GM23338 (cell line): ENCODE results near the gene C2orf49. TPM values are rescaled to one million over a fixed set of nuclear protein-coding genes. Genes with fewer than 3 reads are reported as not detected.

Experiments used
- ATAC-seq: fragments of 200-7000 bp; cut with Tn5 transposase; 3 replicates; pipeline ENCODE4 v1.9.1; 2020
- DNase-seq: peaks from one replicate; pipeline ENCODE4 v3.0.0-alpha.2; 2015; ENCODE audit warnings: low spot score
- H2AFZ ChIP-seq: fragments of 200-600 bp; sonication (generic); 2 replicates; pipeline ENCODE4 v1.8.0; 2016; ENCODE audit warnings: antibody characterized with exemption, mild to moderate bottlenecking, moderate library complexity
- H3F3A ChIP-seq: fragments of 200-600 bp; sonication (generic); replicated peaks from 2 replicates; pipeline ENCODE4 v1.8.0; 2017; ENCODE audit warnings: antibody characterized with exemption, mixed run types, low read depth
- H3K27ac ChIP-seq: fragments of 200-600 bp; sonication (generic); 2 replicates; pipeline ENCODE4 v1.6.1; 2016; ENCODE audit warnings: low read depth
- H3K27me3 ChIP-seq: fragments of 200-600 bp; sonication (generic); 2 replicates; pipeline ENCODE4 v1.8.0; 2016; ENCODE audit warnings: mild to moderate bottlenecking, mixed run types, moderate library complexity; ENCODE audit not compliant: insufficient read depth
- H3K36me3 ChIP-seq: fragments of 200-600 bp; sonication (generic); 2 replicates; pipeline ENCODE4 v1.8.0; 2016; ENCODE audit warnings: mild to moderate bottlenecking; ENCODE audit not compliant: insufficient read depth
- H3K4me1 ChIP-seq: fragments of 200-600 bp; sonication (generic); 2 replicates; pipeline ENCODE4 v1.8.0; 2016; ENCODE audit warnings: mild to moderate bottlenecking, moderate library complexity; ENCODE audit not compliant: insufficient read depth
- H3K4me2 ChIP-seq: fragments of 200-600 bp; sonication (generic); 2 replicates; pipeline ENCODE4 v1.7.1; 2017; ENCODE audit warnings: mixed run types
- H3K4me3 ChIP-seq: fragments of 200-600 bp; sonication (generic); 2 replicates; pipeline ENCODE4 v1.6.1; 2016; ENCODE audit warnings: mixed run types
- H3K79me2 ChIP-seq: fragments of 200-600 bp; sonication (generic); replicated peaks from 2 replicates; pipeline ENCODE4 v1.8.0; 2017; ENCODE audit warnings: mild to moderate bottlenecking; ENCODE audit not compliant: insufficient read depth
- H3K9me2 ChIP-seq: fragments of 200-600 bp; sonication (generic); 2 replicates; pipeline ENCODE4 v1.8.0; 2017; ENCODE audit not compliant: insufficient read depth
- H4K20me1 ChIP-seq: fragments of 200-600 bp; sonication (generic); replicated peaks from 2 replicates; pipeline ENCODE4 v1.8.0; 2017; ENCODE audit warnings: mild to moderate bottlenecking; ENCODE audit not compliant: insufficient read depth
- H3K27ac Mint-ChIP-seq: 2 replicates; pipeline ENCODE4 v1.8.0; 2020; ENCODE audit warnings: inconsistent platforms, mild to moderate bottlenecking, moderate library complexity, mixed read lengths
- H3K27me3 Mint-ChIP-seq: 3 replicates; pipeline ENCODE4 v1.8.0; 2022; ENCODE audit warnings: low read depth, mild to moderate bottlenecking, moderate library complexity, mixed read lengths, inconsistent platforms; ENCODE audit not compliant: insufficient read depth, poor library complexity
- H3K36me3 Mint-ChIP-seq: 3 replicates; pipeline ENCODE4 v1.8.0; 2021; ENCODE audit warnings: low read depth, mild to moderate bottlenecking, inconsistent platforms, moderate library complexity, mixed read lengths
- H3K4me1 Mint-ChIP-seq: 3 replicates; pipeline ENCODE4 v1.8.0; 2020; ENCODE audit warnings: mild to moderate bottlenecking, inconsistent platforms, mixed read lengths
- H3K4me3 Mint-ChIP-seq: 3 replicates; pipeline ENCODE4 v1.8.0; 2021; ENCODE audit warnings: moderate library complexity, mild to moderate bottlenecking, inconsistent platforms, mixed read lengths
- H3K9me3 Mint-ChIP-seq: 3 replicates; pipeline ENCODE4 v1.8.0; 2020; ENCODE audit warnings: moderate library complexity, mild to moderate bottlenecking, inconsistent platforms, mixed read lengths
- EZH2phosphoT487 ChIP-seq: fragments of 200-600 bp; sonication (generic); IDR thresholded peaks from one replicate; pipeline ENCODE4 v1.8.1; 2018; ENCODE audit warnings: antibody characterized with exemption; ENCODE audit not compliant: unreplicated experiment
- JUNB ChIP-seq: IDR thresholded peaks from one replicate; pipeline ENCODE4 v1.6.1; 2016; ENCODE audit warnings: antibody characterized with exemption; ENCODE audit not compliant: unreplicated experiment
- NANOG ChIP-seq: IDR thresholded peaks from 2 replicates; pipeline ENCODE4 v1.6.1; 2016; ENCODE audit warnings: antibody characterized with exemption, borderline replicate concordance
- POLR2AphosphoS5 ChIP-seq: IDR thresholded peaks from 2 replicates; pipeline ENCODE4 v1.6.1; 2016; ENCODE audit warnings: antibody characterized with exemption, low read depth
- STAT1 ChIP-seq: IDR thresholded peaks from one replicate; pipeline ENCODE4 v1.6.1; 2016; ENCODE audit warnings: antibody characterized with exemption; ENCODE audit not compliant: unreplicated experiment
- polyA plus RNA-seq: library from polyadenylated mRNA; unstranded; fragments of >200 nt; fragmentation: Nextera tagmentation; extraction: Ambion mirVana; gene quantifications from 2 replicates; pipeline ENCODE4 v1.2.1, GENCODE V29; 2016
- total RNA-seq: library from RNA; depleted of rRNA; stranded (reverse); fragments of >200 nt; shearing (Covaris generic); gene quantifications from 2 replicates; pipeline ENCODE4 v1.2.3, GENCODE V29; 2014
- TF ChIP-seq, protein P1 (sequence below): fragments of 250-450 bp; sonication (Bioruptor Pico); IDR thresholded peaks from 2 replicates; pipeline ENCODE4 v1.5.0; 2020; ENCODE audit warnings: mild to moderate bottlenecking, moderate library complexity

Gene C2orf49
- total and polyA plus RNA-seq, 2 experiments from 2014 or later = 19.6 to 33.8 TPM

DNA sequence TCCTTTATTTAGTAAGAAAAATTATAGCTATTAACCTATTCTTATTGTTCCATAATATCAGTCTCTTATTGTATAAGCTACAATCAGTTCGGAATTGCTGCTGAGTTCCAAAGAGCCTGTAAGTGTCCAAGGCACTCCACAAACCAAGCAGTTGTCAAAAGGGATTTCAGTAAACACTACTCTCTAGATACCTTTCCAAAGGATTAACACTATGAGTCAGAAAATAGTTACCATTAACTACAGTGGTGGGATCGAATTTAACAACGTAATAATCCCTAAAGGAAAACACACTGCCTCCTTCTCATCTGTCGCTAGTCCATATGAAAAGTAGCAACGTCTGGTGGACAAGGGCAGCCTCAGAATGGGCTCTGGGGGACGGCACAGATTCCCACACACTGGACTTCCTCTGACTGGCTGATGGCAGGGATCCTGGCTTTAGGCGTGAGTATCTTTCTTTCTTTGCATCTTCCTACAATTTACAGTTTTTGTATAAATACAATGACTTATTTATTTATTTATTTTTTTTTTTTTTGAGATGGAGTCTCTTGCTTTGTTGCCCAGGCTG is 16.6 kb upstream of the C2orf49 start (continued):
- TF ChIP-seq, protein P1, sequence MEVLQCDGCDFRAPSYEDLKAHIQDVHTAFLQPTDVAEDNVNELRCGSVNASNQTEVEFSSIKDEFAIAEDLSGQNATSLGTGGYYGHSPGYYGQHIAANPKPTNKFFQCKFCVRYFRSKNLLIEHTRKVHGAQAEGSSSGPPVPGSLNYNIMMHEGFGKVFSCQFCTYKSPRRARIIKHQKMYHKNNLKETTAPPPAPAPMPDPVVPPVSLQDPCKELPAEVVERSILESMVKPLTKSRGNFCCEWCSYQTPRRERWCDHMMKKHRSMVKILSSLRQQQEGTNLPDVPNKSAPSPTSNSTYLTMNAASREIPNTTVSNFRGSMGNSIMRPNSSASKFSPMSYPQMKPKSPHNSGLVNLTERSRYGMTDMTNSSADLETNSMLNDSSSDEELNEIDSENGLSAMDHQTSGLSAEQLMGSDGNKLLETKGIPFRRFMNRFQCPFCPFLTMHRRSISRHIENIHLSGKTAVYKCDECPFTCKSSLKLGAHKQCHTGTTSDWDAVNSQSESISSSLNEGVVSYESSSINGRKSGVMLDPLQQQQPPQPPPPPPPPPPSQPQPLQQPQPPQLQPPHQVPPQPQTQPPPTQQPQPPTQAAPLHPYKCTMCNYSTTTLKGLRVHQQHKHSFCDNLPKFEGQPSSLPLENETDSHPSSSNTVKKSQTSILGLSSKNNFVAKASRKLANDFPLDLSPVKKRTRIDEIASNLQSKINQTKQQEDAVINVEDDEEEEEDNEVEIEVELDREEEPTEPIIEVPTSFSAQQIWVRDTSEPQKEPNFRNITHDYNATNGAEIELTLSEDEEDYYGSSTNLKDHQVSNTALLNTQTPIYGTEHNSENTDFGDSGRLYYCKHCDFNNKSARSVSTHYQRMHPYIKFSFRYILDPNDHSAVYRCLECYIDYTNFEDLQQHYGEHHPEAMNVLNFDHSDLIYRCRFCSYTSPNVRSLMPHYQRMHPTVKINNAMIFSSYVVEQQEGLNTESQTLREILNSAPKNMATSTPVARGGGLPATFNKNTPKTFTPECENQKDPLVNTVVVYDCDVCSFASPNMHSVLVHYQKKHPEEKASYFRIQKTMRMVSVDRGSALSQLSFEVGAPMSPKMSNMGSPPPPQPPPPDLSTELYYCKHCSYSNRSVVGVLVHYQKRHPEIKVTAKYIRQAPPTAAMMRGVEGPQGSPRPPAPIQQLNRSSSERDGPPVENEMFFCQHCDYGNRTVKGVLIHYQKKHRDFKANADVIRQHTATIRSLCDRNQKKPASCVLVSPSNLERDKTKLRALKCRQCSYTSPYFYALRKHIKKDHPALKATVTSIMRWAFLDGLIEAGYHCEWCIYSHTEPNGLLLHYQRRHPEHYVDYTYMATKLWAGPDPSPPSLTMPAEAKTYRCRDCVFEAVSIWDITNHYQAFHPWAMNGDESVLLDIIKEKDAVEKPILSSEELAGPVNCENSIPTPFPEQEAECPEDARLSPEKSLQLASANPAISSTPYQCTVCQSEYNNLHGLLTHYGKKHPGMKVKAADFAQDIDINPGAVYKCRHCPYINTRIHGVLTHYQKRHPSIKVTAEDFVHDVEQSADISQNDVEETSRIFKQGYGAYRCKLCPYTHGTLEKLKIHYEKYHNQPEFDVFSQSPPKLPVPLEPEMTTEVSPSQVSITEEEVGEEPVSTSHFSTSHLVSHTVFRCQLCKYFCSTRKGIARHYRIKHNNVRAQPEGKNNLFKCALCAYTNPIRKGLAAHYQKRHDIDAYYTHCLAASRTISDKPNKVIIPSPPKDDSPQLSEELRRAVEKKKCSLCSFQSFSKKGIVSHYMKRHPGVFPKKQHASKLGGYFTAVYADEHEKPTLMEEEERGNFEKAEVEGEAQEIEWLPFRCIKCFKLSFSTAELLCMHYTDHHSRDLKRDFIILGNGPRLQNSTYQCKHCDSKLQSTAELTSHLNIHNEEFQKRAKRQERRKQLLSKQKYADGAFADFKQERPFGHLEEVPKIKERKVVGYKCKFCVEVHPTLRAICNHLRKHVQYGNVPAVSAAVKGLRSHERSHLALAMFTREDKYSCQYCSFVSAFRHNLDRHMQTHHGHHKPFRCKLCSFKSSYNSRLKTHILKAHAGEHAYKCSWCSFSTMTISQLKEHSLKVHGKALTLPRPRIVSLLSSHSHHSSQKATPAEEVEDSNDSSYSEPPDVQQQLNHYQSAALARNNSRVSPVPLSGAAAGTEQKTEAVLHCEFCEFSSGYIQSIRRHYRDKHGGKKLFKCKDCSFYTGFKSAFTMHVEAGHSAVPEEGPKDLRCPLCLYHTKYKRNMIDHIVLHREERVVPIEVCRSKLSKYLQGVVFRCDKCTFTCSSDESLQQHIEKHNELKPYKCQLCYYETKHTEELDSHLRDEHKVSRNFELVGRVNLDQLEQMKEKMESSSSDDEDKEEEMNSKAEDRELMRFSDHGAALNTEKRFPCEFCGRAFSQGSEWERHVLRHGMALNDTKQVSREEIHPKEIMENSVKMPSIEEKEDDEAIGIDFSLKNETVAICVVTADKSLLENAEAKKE (CRISPR knock-in tag) = no peak
- no peak for TF ChIP-seq JUNB
- TF ChIP-seq STAT1 = no peak
- no peak for TF ChIP-seq EZH2phosphoT487
- TF ChIP-seq POLR2AphosphoS5 = no peak
- TF ChIP-seq NANOG = no peak

DNA sequence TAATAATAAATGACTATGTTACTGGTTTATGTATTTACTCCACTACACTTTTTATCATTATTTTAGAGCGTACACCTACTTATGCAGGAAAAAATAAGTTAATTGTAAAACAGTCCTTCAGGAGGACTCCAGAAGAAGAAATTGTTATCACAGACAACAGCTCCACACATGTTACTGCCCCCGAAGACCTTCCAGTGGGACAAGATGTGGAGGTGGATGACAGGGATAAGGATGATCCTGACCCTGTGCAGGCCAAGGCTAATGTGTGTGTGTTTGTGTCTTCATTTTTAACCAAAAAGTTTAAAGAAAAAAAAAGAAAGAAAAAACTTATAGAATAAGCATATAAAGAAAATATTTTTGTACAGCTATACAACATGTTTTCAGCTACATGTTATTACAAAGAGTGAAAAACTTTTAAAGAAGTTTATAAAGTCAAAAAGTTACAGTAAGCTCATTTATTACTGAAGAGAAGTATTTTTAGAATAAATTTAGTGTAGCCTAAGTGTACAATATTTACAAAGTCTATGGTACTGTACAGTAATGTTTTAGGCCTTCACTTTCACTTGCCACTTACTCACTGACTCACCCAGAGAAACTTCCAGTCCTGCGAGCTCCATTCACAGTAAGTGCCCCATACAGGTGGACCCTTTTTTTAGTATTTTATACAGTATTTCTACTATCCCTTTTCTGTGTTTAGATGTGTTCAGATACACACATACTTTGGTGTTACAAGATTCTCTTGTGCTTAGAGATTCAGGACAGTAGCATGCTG is 15.3 kb upstream of the C2orf49 start:
- H3K27me3 Mint-ChIP-seq = no peaks in the 10 kb centered on the region
- no peak overlapping the region for H3K4me3 Mint-ChIP-seq
- H3K4me3 ChIP-seq = no peak overlapping the region
- no peaks in the 10 kb centered on the region for H3K36me3 ChIP-seq
- H4K20me1 ChIP-seq = peaks cover 8% of the 10 kb centered on the region; the same call in 1 of the 2 replicates
- ATAC-seq (no peak), DNase-seq (no peak)
- peaks cover 18% of the 10 kb centered on the region for H3K4me1 Mint-ChIP-seq
- H3K4me2 ChIP-seq = no peak overlapping the region
- H3K9me3 Mint-ChIP-seq = no peaks in the 10 kb centered on the region
- H3K9me2 ChIP-seq = no peaks in the 10 kb centered on the region
- H2AFZ ChIP-seq = no peak overlapping the region
- peaks cover 8% of the 10 kb centered on the region; the same call in 2 of the 3 replicates for H3K36me3 Mint-ChIP-seq
- peaks cover 7% of the 10 kb centered on the region for H3K4me1 ChIP-seq
- H3K27ac ChIP-seq = no peak overlapping the region
- peaks cover 88% of the 10 kb centered on the region for H3K79me2 ChIP-seq
- no peaks in the 10 kb centered on the region for H3F3A ChIP-seq
- TF ChIP-seq JUNB = no peak
- no peak overlapping the region for H3K27ac Mint-ChIP-seq
- H3K27me3 ChIP-seq = no peaks in the 10 kb centered on the region
